Measurements from ENCODE around the gene AQP9.

Gene AQP9

DNA sequence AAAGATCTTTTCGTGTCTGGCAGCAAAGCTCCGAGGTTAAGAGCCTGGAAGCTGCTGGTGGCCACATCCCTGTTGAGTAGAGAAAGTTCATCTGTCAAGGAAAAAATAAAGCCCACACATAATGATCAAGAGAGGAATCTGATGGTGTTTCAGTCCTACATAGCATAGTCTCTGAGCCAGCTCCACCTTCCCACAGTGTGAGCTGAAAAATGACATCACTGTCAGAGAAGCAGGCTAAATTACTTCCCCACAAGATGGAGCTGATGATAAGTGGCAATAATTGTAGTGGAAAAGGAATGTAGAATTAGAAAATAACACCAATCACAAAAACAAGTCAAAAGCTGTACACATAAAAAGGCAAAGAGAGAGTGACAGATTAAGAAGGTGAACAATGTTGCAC is 84.5 kb downstream of the AQP9 start:
- TF ChIP-seq, protein P1, sequence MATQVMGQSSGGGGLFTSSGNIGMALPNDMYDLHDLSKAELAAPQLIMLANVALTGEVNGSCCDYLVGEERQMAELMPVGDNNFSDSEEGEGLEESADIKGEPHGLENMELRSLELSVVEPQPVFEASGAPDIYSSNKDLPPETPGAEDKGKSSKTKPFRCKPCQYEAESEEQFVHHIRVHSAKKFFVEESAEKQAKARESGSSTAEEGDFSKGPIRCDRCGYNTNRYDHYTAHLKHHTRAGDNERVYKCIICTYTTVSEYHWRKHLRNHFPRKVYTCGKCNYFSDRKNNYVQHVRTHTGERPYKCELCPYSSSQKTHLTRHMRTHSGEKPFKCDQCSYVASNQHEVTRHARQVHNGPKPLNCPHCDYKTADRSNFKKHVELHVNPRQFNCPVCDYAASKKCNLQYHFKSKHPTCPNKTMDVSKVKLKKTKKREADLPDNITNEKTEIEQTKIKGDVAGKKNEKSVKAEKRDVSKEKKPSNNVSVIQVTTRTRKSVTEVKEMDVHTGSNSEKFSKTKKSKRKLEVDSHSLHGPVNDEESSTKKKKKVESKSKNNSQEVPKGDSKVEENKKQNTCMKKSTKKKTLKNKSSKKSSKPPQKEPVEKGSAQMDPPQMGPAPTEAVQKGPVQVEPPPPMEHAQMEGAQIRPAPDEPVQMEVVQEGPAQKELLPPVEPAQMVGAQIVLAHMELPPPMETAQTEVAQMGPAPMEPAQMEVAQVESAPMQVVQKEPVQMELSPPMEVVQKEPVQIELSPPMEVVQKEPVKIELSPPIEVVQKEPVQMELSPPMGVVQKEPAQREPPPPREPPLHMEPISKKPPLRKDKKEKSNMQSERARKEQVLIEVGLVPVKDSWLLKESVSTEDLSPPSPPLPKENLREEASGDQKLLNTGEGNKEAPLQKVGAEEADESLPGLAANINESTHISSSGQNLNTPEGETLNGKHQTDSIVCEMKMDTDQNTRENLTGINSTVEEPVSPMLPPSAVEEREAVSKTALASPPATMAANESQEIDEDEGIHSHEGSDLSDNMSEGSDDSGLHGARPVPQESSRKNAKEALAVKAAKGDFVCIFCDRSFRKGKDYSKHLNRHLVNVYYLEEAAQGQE (IDR thresholded peaks at IDR 0.05; ENCODE audit: insufficient read depth in 1 of 2, low read depth in 2 of 2, low read length in 2 of 2), result no peak
- TF ChIP-seq FOXP2 (optimal IDR thresholded peaks at IDR 0.05; ENCODE audit: borderline replicate concordance, extremely low read depth, extremely low read length, insufficient read depth), result no peak

DNA sequence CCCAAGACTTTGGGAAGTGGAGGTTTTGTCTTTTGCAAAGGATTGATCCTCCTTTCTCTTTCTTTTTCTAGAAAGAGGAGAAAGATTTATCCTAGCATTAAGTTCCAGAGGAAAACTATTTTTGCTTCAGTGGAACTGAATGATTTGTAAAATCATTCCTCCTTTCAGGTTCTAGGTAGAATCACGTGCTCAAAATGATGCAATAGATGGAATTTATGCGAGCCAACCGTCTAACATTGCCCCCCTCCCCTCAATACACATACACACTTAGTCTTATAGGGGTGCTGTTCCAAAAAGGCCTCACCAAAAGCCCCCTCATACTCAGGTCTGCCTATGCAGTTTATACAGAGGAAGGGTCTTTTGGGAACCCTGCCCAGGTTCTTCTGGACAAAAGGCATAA is 85.3 kb downstream of the AQP9 start:
- TF ChIP-seq, protein P1 (IDR thresholded peaks at IDR 0.05; ENCODE audit: insufficient read depth in 1 of 2, low read depth in 2 of 2, low read length in 2 of 2), result no peak
- TF ChIP-seq FOXP2 (optimal IDR thresholded peaks at IDR 0.05; ENCODE audit: borderline replicate concordance, extremely low read depth, extremely low read length, insufficient read depth) (no peak), TAF1 (IDR thresholded peaks at IDR 0.05; ENCODE audit: borderline replicate concordance, insufficient read depth, low read length) (no peak), POLR2AphosphoS5 (IDR thresholded peaks at IDR 0.05; ENCODE audit: low read depth, low read length) (no peak), SIN3A (IDR thresholded peaks at IDR 0.05; ENCODE audit: borderline replicate concordance, insufficient read depth, low read length) (no peak)

DNA sequence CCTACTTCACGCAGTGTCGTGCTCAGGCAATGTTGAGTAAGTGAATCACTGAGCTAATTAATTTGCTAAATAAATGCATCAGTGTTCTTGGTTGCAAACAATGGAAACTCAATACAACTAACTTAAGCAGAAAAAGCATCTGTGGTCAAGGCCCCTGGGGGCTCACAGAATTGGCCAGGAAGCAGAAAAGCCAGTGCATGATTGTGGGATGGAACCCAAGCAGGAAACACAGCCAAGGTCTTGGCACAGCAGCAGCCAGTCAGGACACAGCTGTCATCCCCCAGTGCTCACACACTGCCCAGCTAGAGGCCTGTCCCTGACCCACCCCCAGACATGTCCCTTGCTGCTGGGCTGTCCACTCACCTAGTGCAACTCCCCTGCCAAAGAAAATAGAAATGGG is 85.9 kb downstream of the AQP9 start:
- TF ChIP-seq POLR2AphosphoS5 (IDR thresholded peaks at IDR 0.05; ENCODE audit: low read depth, low read length), result no peak
- TF ChIP-seq SIN3A (IDR thresholded peaks at IDR 0.05; ENCODE audit: borderline replicate concordance, insufficient read depth, low read length), result 0 out of 2 replicates have a peak, but pooled peaks have one; percentile 18
- TF ChIP-seq FOXP2 (optimal IDR thresholded peaks at IDR 0.05; ENCODE audit: borderline replicate concordance, extremely low read depth, extremely low read length, insufficient read depth), result peak; percentile 80
- TF ChIP-seq TAF1 (IDR thresholded peaks at IDR 0.05; ENCODE audit: borderline replicate concordance, insufficient read depth, low read length), result no peak
- TF ChIP-seq, protein P1 (IDR thresholded peaks at IDR 0.05; ENCODE audit: insufficient read depth in 1 of 2, low read depth in 2 of 2, low read length in 2 of 2), result no peak

DNA sequence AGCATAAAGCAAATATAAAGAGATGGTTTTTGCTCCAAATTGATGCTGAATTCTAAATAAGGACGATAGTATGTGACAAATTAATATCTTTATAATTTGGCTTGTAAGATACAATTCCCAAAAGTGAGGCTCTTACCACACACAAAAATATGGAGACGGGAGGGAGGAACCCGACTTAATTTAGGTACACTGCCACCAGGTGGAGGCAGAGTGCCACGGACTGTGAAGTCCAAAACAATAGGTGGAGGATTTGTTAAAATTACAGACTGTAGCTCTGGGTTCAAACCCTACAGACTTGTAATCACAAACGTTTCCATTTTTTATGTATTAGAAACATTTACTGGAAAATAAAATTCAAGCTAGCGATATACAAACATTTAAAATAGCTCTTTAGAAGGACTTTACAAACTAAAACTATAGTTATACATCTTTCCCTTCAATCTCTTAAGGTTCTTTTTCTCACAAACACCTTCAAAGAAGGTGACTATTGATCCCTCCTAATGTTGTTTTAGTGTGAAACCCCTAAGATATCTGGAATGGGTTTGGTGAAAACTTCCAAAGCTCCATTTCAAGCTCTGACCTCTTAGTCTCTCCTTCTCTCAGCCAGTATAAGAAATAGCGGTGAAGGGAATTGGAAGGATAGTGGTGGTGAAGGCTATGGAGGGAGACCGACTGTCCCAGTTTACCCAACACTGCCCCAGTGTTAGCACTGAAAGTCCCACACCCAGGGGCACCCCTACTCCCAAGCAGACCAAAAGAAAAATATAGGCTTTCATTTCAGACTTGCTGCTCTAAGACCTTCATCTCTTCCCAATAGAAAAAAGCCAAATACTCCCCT is 89.7 kb downstream of the AQP9 start:
- TF ChIP-seq TAF1 (IDR thresholded peaks at IDR 0.05; ENCODE audit: borderline replicate concordance, insufficient read depth, low read length), result no peak
- no peak for TF ChIP-seq POLR2AphosphoS5 (IDR thresholded peaks at IDR 0.05; ENCODE audit: low read depth, low read length)
- no peak for TF ChIP-seq FOXP2 (optimal IDR thresholded peaks at IDR 0.05; ENCODE audit: borderline replicate concordance, extremely low read depth, extremely low read length, insufficient read depth)
- TF ChIP-seq SIN3A (IDR thresholded peaks at IDR 0.05; ENCODE audit: borderline replicate concordance, insufficient read depth, low read length), result no peak
- TF ChIP-seq, protein P1 (IDR thresholded peaks at IDR 0.05; ENCODE audit: insufficient read depth in 1 of 2, low read depth in 2 of 2, low read length in 2 of 2), result no peak

Measured in PFSK-1 (cell line).